Keratinocyte (primary cell): Measurements from ENCODE around the gene SLC35A5. TPM values are rescaled to one million over a fixed set of nuclear protein-coding genes. Genes with fewer than 3 reads are reported as not detected.

Source experiments
- DNase-seq: peaks from one replicate; pipeline ENCODE4 v3.0.0-alpha.2; 2011; ENCODE audit warnings: low read depth, missing footprints, low spot score
- FAIRE-seq: peaks from 2 replicates; lab custom pipeline; 2011; peaks lifted over from hg19 to GRCh38; lab: Jason Lieb, UNC
- H2AFZ ChIP-seq: 2 replicates; pipeline ENCODE4 v1.6.0; 2012; ENCODE audit warnings: low read length, control low read depth, inconsistent platforms; ENCODE audit not compliant: control insufficient read depth
- H3K27ac ChIP-seq: 2 replicates; pipeline ENCODE4 v1.5.1; 2011; ENCODE audit warnings: low read length; ENCODE audit not compliant: control insufficient read depth, insufficient read depth
- H3K27me3 ChIP-seq: 3 replicates; pipeline ENCODE4 v1.6.0; 2011; ENCODE audit warnings: low read length; ENCODE audit not compliant: control insufficient read depth, insufficient read depth; ENCODE audit errors: extremely low read depth
- H3K36me3 ChIP-seq, 2 experiments: 2 replicates in 1 of 2; 3 replicates in 1 of 2; pipeline ENCODE4 v1.5.1; 2011; ENCODE audit warnings: low read length in 2 of 2, mild to moderate bottlenecking in 1 of 2; ENCODE audit not compliant: control insufficient read depth in 2 of 2, insufficient read depth in 2 of 2; ENCODE audit errors: extremely low read depth in 1 of 2
- H3K4me1 ChIP-seq: 3 replicates; pipeline ENCODE4 v1.5.1; 2011; ENCODE audit warnings: low read length; ENCODE audit not compliant: control insufficient read depth, insufficient read depth; ENCODE audit errors: extremely low read depth
- H3K4me2 ChIP-seq: 3 replicates; pipeline ENCODE4 v1.6.0; 2011; ENCODE audit warnings: low read depth, low read length; ENCODE audit not compliant: control insufficient read depth, insufficient read depth; ENCODE audit errors: extremely low read depth
- H3K4me3 ChIP-seq, 3 experiments: fragments of 200-600 bp in 1 of 3; sonication (generic) in 1 of 3; 2 replicates in 2 of 3; 3 replicates in 1 of 3; pipeline ENCODE4 v1.5.1; 2011 to 2016; ENCODE audit warnings: low read length in 3 of 3, mild to moderate bottlenecking in 3 of 3, control low read depth in 2 of 3, inconsistent platforms in 1 of 3, low read depth in 1 of 3, mixed read lengths in 1 of 3, mixed run types in 1 of 3, moderate library complexity in 1 of 3; ENCODE audit not compliant: control insufficient read depth in 2 of 3, insufficient read depth in 2 of 3; ENCODE audit errors: extremely low read depth in 1 of 3
- H3K79me2 ChIP-seq: 2 replicates; pipeline ENCODE4 v1.6.0; 2012; ENCODE audit warnings: low read length; ENCODE audit not compliant: control insufficient read depth, insufficient read depth
- H3K9ac ChIP-seq: 3 replicates; pipeline ENCODE4 v1.6.0; 2011; ENCODE audit warnings: low read length; ENCODE audit not compliant: control insufficient read depth, insufficient read depth; ENCODE audit errors: extremely low read depth
- H3K9me1 ChIP-seq: 3 replicates; pipeline ENCODE4 v1.6.0; 2011; ENCODE audit warnings: low read length; ENCODE audit not compliant: control insufficient read depth, insufficient read depth; ENCODE audit errors: extremely low read depth
- H3K9me3 ChIP-seq: 2 replicates; pipeline ENCODE4 v1.5.1; 2012; ENCODE audit warnings: low read depth, low read length; ENCODE audit not compliant: control insufficient read depth
- H4K20me1 ChIP-seq: 3 replicates; pipeline ENCODE4 v1.6.0; 2011; ENCODE audit warnings: low read length; ENCODE audit not compliant: control insufficient read depth, insufficient read depth; ENCODE audit errors: extremely low read depth
- CTCF ChIP-seq, 3 experiments: IDR thresholded peaks in 1 of 3; conservative IDR thresholded peaks in 1 of 3; optimal IDR thresholded peaks in 1 of 3; 2 replicates in 2 of 3; 3 replicates in 1 of 3; pipeline versions ENCODE3 to v1.5.1; 2011; ENCODE audit warnings: low read length in 3 of 3, mild to moderate bottlenecking in 3 of 3, moderate library complexity in 2 of 3, control low read depth in 1 of 3, inconsistent platforms in 1 of 3; ENCODE audit not compliant: insufficient read depth in 2 of 3; ENCODE audit errors: extremely low read depth in 1 of 3
- EZH2 ChIP-seq: IDR thresholded peaks from one replicate; pipeline ENCODE4 v1.6.1; 2012; ENCODE audit warnings: inconsistent platforms, mild to moderate bottlenecking, low read length, moderate library complexity
- dilution Hi-C: fragments of 300-500 bp; cut with MboI; formaldehyde crosslinking; loops from one replicate; pipeline ENCODE4 v1.7.0; 2020; ENCODE audit warnings: low sequenced_read_pairs; ENCODE audit not compliant: extremely low pct_ligation_motif_present
- polyA plus RNA-seq, 5 experiments: library from polyadenylated mRNA; depleted of rRNA in 3 of 5; stranded (reverse) in 3 of 5; stranded (forward) in 1 of 5; unstranded in 1 of 5; fragments of >200 nt; gene quantifications; 1 replicate in 1 of 5; 2 replicates in 3 of 5; 3 replicates in 1 of 5; pipeline versions ENCODE4 v1.2.1 to v1.2.3, GENCODE V29; 2011 to 2012; ENCODE audit warnings: missing spikeins in 2 of 5, low read depth in 1 of 5, low replicate concordance in 1 of 5

SLC35A5 gene
- polyA plus RNA-seq, 1 donor (not counting 4 experiments of a cell fraction or from before 2014, with no cell fraction given), result 31.8 TPM

- H3K27me3 ChIP-seq, result no peaks in the 10 kb centered on the region
- no peaks in the 10 kb centered on the region for H3K79me2 ChIP-seq
- H3K36me3 ChIP-seq, result peaks cover 0 to 3% of the 10 kb centered on the region in 2 experiments
- H4K20me1 ChIP-seq, result no peaks in the 10 kb centered on the region
- H2AFZ ChIP-seq, result no peak overlapping the region
- no peak overlapping the region for H3K4me2 ChIP-seq
- DNase-seq, result no peak
- H3K4me3 ChIP-seq, result no peak overlapping the region
- H3K9me3 ChIP-seq, result no peaks in the 10 kb centered on the region
- FAIRE-seq, result no peak
- TF ChIP-seq CTCF (optimal IDR thresholded peaks at IDR 0.05 in 1 of 3, IDR thresholded peaks at IDR 0.05 in 1 of 3, conservative IDR thresholded peaks at IDR 0.05 in 1 of 3; ENCODE audit: extremely low read depth in 1 of 3, insufficient read depth in 2 of 3, low read length in 3 of 3) (no peak), EZH2 (no peak)
- dilution Hi-C loops, result no loop called here
- H3K27ac ChIP-seq, result no peak overlapping the region
- H3K9me1 ChIP-seq, result no peaks in the 10 kb centered on the region
- H3K9ac ChIP-seq, result no peak overlapping the region
- H3K4me1 ChIP-seq, result no peaks in the 10 kb centered on the region
Observed at GRCh38 chr3:112587336-112587735, 25.5 kb downstream of the SLC35A5 start.

DNA sequence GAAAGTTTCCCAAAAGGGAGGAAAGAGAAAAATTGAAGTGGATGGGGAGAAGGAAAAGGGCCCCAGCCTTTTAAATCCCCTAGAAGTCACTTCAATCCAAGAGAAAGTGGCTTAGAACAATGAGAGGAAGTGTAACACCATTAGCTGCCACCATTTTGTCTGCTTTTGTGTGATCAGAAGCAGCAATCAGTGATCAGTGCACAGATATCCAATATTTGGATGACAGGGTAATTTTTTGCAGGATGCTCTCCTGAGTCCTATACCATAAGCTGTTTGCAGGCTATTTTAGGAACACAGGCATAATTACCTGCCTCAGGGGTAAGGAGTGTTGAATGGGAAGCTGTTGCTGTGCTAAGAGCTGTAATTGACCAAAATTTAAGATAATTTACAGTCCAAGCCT is 31.4 kb downstream of the SLC35A5 start:
- Histone ChIP-seq H3K4me2 (no peak overlapping the region), H3K9ac (no peak overlapping the region), H3K27me3 (no peaks in the 10 kb centered on the region), H4K20me1 (no peaks in the 10 kb centered on the region), H3K79me2 (no peaks in the 10 kb centered on the region), H3K4me1 (no peaks in the 10 kb centered on the region), H3K9me3 (no peaks in the 10 kb centered on the region), H3K36me3 (no peaks in the 10 kb centered on the region), H3K9me1 (no peaks in the 10 kb centered on the region), H3K27ac (no peak overlapping the region), H3K4me3 (no peak overlapping the region), H2AFZ (no peak overlapping the region)
- DNase-seq (no peak), FAIRE-seq (no peak)
- TF ChIP-seq EZH2 (no peak), CTCF (optimal IDR thresholded peaks at IDR 0.05 in 1 of 3, IDR thresholded peaks at IDR 0.05 in 1 of 3, conservative IDR thresholded peaks at IDR 0.05 in 1 of 3; ENCODE audit: extremely low read depth in 1 of 3, insufficient read depth in 2 of 3, low read length in 3 of 3) (no peak)
- dilution Hi-C loops, result no loop called here
